Panc1 (cell line): ENCODE data around the gene MRPL11.

ENCODE experiments used
- POLR2AphosphoS5 ChIP-seq: IDR thresholded peaks from 2 replicates; pipeline ENCODE4 v1.6.1; 2012; ENCODE audit warnings: mild to moderate bottlenecking, low read depth, low read length, moderate library complexity
- SIN3A ChIP-seq: IDR thresholded peaks from 2 replicates; pipeline ENCODE4 v1.6.1; 2012; ENCODE audit warnings: low read depth, mild to moderate bottlenecking, low read length, moderate library complexity, borderline replicate concordance; ENCODE audit not compliant: insufficient read depth
- TCF7L2 ChIP-seq: IDR thresholded peaks from 2 replicates; pipeline ENCODE4 v1.6.1; 2011; ENCODE audit warnings: mild to moderate bottlenecking, low read depth, low read length, inconsistent platforms
- TF ChIP-seq, protein P1 (sequence below): fragments of 450-650 bp; IDR thresholded peaks from 2 replicates; pipeline ENCODE4 v1.5.1; 2017; ENCODE audit warnings: mild to moderate bottlenecking
- TF ChIP-seq, protein P2 (sequence below), 2 experiments: IDR thresholded peaks; 2 replicates each; pipeline ENCODE4 v1.6.1; 2011 to 2012; ENCODE audit warnings: low read depth in 2 of 2, control low read depth in 1 of 2, low read length in 1 of 2, mild to moderate bottlenecking in 1 of 2, moderate library complexity in 1 of 2; ENCODE audit not compliant: insufficient read depth in 1 of 2

DNA sequence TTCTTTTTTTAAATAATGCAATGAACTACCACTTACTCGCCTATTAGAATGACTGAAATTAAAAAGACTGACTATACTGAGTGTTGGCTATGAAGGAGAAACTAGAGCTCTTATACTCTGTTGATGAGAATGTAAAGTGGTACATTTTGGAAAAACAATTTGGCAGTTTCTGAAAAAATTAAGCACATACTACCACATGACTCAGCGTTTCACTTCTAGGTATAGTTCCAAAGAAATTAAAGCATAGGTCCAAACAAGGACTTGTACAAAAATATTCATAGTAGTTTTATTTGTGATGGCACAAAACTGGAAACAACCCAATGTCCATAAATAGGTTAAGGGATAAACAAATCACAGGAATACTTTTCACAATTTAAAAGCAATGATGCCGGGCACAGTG is 44.7 kb downstream of the MRPL11 start:
- TF ChIP-seq, protein P1, sequence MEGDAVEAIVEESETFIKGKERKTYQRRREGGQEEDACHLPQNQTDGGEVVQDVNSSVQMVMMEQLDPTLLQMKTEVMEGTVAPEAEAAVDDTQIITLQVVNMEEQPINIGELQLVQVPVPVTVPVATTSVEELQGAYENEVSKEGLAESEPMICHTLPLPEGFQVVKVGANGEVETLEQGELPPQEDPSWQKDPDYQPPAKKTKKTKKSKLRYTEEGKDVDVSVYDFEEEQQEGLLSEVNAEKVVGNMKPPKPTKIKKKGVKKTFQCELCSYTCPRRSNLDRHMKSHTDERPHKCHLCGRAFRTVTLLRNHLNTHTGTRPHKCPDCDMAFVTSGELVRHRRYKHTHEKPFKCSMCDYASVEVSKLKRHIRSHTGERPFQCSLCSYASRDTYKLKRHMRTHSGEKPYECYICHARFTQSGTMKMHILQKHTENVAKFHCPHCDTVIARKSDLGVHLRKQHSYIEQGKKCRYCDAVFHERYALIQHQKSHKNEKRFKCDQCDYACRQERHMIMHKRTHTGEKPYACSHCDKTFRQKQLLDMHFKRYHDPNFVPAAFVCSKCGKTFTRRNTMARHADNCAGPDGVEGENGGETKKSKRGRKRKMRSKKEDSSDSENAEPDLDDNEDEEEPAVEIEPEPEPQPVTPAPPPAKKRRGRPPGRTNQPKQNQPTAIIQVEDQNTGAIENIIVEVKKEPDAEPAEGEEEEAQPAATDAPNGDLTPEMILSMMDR = no peak
- TF ChIP-seq POLR2AphosphoS5 (no peak), TCF7L2 (no peak), SIN3A (no peak)
- TF ChIP-seq, protein P2, sequence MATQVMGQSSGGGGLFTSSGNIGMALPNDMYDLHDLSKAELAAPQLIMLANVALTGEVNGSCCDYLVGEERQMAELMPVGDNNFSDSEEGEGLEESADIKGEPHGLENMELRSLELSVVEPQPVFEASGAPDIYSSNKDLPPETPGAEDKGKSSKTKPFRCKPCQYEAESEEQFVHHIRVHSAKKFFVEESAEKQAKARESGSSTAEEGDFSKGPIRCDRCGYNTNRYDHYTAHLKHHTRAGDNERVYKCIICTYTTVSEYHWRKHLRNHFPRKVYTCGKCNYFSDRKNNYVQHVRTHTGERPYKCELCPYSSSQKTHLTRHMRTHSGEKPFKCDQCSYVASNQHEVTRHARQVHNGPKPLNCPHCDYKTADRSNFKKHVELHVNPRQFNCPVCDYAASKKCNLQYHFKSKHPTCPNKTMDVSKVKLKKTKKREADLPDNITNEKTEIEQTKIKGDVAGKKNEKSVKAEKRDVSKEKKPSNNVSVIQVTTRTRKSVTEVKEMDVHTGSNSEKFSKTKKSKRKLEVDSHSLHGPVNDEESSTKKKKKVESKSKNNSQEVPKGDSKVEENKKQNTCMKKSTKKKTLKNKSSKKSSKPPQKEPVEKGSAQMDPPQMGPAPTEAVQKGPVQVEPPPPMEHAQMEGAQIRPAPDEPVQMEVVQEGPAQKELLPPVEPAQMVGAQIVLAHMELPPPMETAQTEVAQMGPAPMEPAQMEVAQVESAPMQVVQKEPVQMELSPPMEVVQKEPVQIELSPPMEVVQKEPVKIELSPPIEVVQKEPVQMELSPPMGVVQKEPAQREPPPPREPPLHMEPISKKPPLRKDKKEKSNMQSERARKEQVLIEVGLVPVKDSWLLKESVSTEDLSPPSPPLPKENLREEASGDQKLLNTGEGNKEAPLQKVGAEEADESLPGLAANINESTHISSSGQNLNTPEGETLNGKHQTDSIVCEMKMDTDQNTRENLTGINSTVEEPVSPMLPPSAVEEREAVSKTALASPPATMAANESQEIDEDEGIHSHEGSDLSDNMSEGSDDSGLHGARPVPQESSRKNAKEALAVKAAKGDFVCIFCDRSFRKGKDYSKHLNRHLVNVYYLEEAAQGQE (IDR thresholded peaks at IDR 0.05; ENCODE audit: insufficient read depth in 1 of 2, low read depth in 2 of 2, low read length in 1 of 2) = no peak
